PC-3 (cell line): ENCODE results near the gene STON1. TPM values are rescaled to one million over a fixed set of nuclear protein-coding genes. Genes with fewer than 3 reads are reported as not detected.

Experiments
- ATAC-seq: fragments of 200-7000 bp; cut with Tn5 transposase; 2 replicates; pipeline ENCODE4 v1.9.1; 2020; ENCODE audit warnings: mild to moderate bottlenecking, moderate library complexity
- BruUV-seq: library from RNA; stranded (reverse); fragments of 400-500 nt; replicated peaks from 2 replicates; lab custom pipeline; 2021; lab: Mats Ljungman, UMichigan
- CTCF ChIA-PET: fragments of 300-600 bp; sonication (Branson Sonifier 250); formaldehyde crosslinking; loops from one replicate; lab custom pipeline; 2022; ENCODE audit warnings: antibody characterized with exemption; lab: Charles Lee
- POLR2A ChIA-PET: fragments of 300-600 bp; sonication (Branson Sonifier 250); formaldehyde crosslinking; loops from one replicate; lab custom pipeline; 2022; ENCODE audit warnings: antibody characterized with exemption; ENCODE audit not compliant: unreplicated experiment; lab: Charles Lee
- DNase-seq: peaks from one replicate; pipeline ENCODE4 v3.0.0-alpha.2; 2015
- H2AFZ ChIP-seq: fragments of 300-600 bp; sonication (generic); 2 replicates; pipeline ENCODE4 v1.6.0; 2016; ENCODE audit warnings: antibody characterized with exemption, low read length
- H3F3A ChIP-seq: fragments of 300-600 bp; sonication (generic); one replicate; pipeline ENCODE4 v1.6.0; 2017; ENCODE audit warnings: antibody characterized with exemption, low read length, control low read depth, mild to moderate bottlenecking; ENCODE audit not compliant: unreplicated experiment
- H3K27ac ChIP-seq: fragments of 300-600 bp; sonication (generic); 2 replicates; pipeline ENCODE4 v1.5.1; 2016; ENCODE audit warnings: mild to moderate bottlenecking, low read length
- H3K27me3 ChIP-seq: fragments of 300-600 bp; sonication (generic); 2 replicates; pipeline ENCODE4 v1.6.1; 2016; ENCODE audit warnings: low read length, mixed read lengths
- H3K36me3 ChIP-seq: fragments of 300-600 bp; sonication (generic); 2 replicates; pipeline ENCODE4 v1.6.1; 2016; ENCODE audit warnings: low read depth, mixed run types, low read length, mixed read lengths
- H3K4me1 ChIP-seq: fragments of 300-600 bp; sonication (generic); 2 replicates; pipeline ENCODE4 v1.5.1; 2016; ENCODE audit warnings: low read length; ENCODE audit not compliant: insufficient read depth
- H3K4me2 ChIP-seq: fragments of 300-600 bp; sonication (generic); 2 replicates; pipeline ENCODE4 v1.6.0; 2016; ENCODE audit warnings: low read length
- H3K4me3 ChIP-seq: fragments of 300-600 bp; sonication (generic); 2 replicates; pipeline ENCODE4 v1.5.1; 2016; ENCODE audit warnings: mild to moderate bottlenecking, low read length, mixed read lengths
- H3K79me2 ChIP-seq: fragments of 300-600 bp; sonication (generic); 2 replicates; pipeline ENCODE4 v1.6.1; 2017; ENCODE audit warnings: low read length, mixed read lengths
- H3K9ac ChIP-seq: fragments of 300-600 bp; sonication (generic); 2 replicates; pipeline ENCODE4 v1.6.0; 2016; ENCODE audit warnings: mild to moderate bottlenecking, low read length
- H3K9me2 ChIP-seq: fragments of 300-600 bp; sonication (generic); replicated peaks from 2 replicates; pipeline ENCODE4 v1.6.1; 2016; ENCODE audit warnings: mixed run types, low read length, mixed read lengths
- H3K9me3 ChIP-seq: fragments of 300-600 bp; sonication (generic); 2 replicates; pipeline ENCODE4 v1.6.1; 2016; ENCODE audit warnings: low read length, mixed read lengths
- H4K20me1 ChIP-seq: fragments of 300-600 bp; sonication (generic); 2 replicates; pipeline ENCODE4 v1.6.1; 2016; ENCODE audit warnings: low read length, mixed read lengths
- CTCF ChIP-seq: fragments of 300-600 bp; sonication (generic); conservative IDR thresholded peaks from 2 replicates; pipeline ENCODE4 v1.5.1; 2017; ENCODE audit warnings: antibody characterized with exemption, low read depth, mild to moderate bottlenecking, low read length
- EZH2 ChIP-seq: fragments of 300-600 bp; sonication (generic); IDR thresholded peaks from one replicate; pipeline ENCODE4 v1.6.1; 2017; ENCODE audit warnings: antibody characterized with exemption, mild to moderate bottlenecking, low read length; ENCODE audit not compliant: unreplicated experiment
- EZH2phosphoT487 ChIP-seq: fragments of 300-600 bp; sonication (generic); IDR thresholded peaks from 2 replicates; pipeline ENCODE4 v1.6.1; 2018; ENCODE audit warnings: mild to moderate bottlenecking, antibody characterized with exemption, low read length, borderline replicate concordance
- intact Hi-C: fragments of 100-400 bp; cut with micrococcal nuclease; formaldehyde crosslinking; loops from 2 replicates; pipeline ENCODE4 v1.9.0; 2023
- total RNA-seq: library from RNA; depleted of rRNA; stranded (reverse); fragments of >200 nt; gene quantifications from 2 replicates; pipeline ENCODE4 v1.2.3, GENCODE V29; 2014

The STON1 gene
- total RNA-seq, 1 experiment from 2014 or later: 1.2 TPM

DNA sequence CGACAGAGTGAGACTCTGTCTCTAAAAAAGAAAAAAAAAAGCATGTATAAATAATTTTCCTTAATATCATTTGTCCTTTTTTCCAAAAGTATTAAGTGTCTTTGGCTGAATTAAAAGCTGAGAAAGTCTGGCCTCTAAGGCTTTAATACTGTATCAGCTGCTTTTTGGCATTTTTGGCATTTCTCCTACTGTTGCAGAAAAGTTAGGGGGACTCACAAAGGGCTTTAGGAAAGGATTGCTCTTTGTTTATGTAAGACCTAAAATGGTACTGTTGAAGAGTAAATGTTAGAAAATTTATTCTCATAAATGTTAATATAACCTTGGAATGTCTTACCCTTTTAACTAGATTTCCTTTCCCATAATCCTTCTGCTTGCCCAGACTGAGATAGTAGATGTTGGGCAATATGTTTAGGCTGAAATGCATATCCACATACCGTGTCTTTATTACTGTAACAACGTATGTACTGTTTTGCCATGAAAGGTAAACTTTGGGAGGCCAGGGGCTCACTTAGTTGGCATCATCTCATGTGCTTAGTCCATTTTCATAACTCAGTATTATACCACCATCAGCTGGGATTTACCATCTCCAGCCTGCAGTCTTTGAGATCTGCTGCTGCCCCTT is 18.0 kb upstream of the STON1 start:
- no peak for ATAC-seq
- H3K27ac ChIP-seq: no peak overlapping the region
- no peaks in the 10 kb centered on the region for H3K9me3 ChIP-seq
- peaks cover 25% of the 10 kb centered on the region for H3K4me1 ChIP-seq
- H3K9me2 ChIP-seq: no peaks in the 10 kb centered on the region
- peaks cover 12% of the 10 kb centered on the region; the same call in 1 of the 2 replicates for H3K36me3 ChIP-seq
- CTCF ChIA-PET: no interaction called here
- H3K4me2 ChIP-seq: no peak overlapping the region
- H3K27me3 ChIP-seq: no peaks in the 10 kb centered on the region
- POLR2A ChIA-PET: no interaction called here
- no peak overlapping the region for H3K4me3 ChIP-seq
- TF ChIP-seq CTCF: no peak
- TF ChIP-seq EZH2phosphoT487: no peak
- TF ChIP-seq EZH2: no peak
- H3F3A ChIP-seq: no peaks in the 10 kb centered on the region
- no peaks in the 10 kb centered on the region for H4K20me1 ChIP-seq
- H3K9ac ChIP-seq: no peak overlapping the region
- H3K79me2 ChIP-seq: no peaks in the 10 kb centered on the region
- H2AFZ ChIP-seq: no peak overlapping the region
- intact Hi-C loops: loop anchor here (2.0 kb wide), 1 partner anchor 19 kb away; the partner anchor contains the start of gene STON1
- no TSS peak for BruUV-seq
- DNase-seq: no peak

- H4K20me1 ChIP-seq: no peaks in the 10 kb centered on the region
- no peak overlapping the region for H3K9ac ChIP-seq
- no peak overlapping the region for H3K4me2 ChIP-seq
- H3K4me3 ChIP-seq: no peak overlapping the region
- intact Hi-C loops: no loop called here
- H3K9me3 ChIP-seq: no peaks in the 10 kb centered on the region
- CTCF ChIA-PET: no interaction called here
- no peaks in the 10 kb centered on the region for H3K79me2 ChIP-seq
- no peak for DNase-seq
- peaks cover 25% of the 10 kb centered on the region for H3K4me1 ChIP-seq
- no peak for ATAC-seq
- BruUV-seq: no TSS peak
- no peaks in the 10 kb centered on the region for H3K9me2 ChIP-seq
- H2AFZ ChIP-seq: no peak overlapping the region
- peaks cover 12% of the 10 kb centered on the region; the same call in 1 of the 2 replicates for H3K36me3 ChIP-seq
- no peaks in the 10 kb centered on the region for H3K27me3 ChIP-seq
- TF ChIP-seq EZH2 (no peak), CTCF (no peak), EZH2phosphoT487 (no peak)
- H3K27ac ChIP-seq: no peak overlapping the region
- POLR2A ChIA-PET: no interaction called here
- H3F3A ChIP-seq: no peaks in the 10 kb centered on the region
Measured at GRCh38 chr2:48512571-48512970, 17.4 kb upstream of the STON1 start.

DNA sequence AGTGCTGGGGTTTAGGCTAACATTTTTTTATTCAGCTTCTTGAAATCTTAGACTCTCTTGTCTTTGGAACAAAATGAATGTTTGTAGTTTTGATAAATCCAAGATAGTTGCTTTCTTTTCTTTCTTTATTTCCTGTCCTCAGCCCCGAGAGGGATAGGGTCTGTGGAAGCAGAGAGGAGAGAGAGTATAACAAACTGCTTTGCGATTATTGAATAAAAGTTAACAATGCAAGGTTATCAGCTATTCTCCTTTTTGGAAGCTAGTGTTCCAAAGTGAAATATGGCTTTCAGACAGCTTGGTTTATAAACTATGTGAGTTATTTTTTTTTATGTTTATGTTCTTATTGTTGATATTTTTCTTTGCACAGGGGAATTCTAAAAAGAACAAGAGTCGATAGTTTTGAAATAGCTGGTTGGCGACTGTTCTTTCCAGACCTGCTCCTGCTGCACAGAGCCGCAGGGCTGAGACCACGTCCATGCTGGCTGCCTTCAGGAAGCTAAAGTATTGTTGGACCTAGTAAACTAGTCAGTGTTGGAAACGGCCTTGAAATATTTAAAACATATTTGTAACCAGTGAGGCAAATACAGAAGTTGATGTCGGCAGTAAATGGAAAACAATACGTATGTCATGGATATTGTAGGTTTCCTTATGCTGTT is 15.5 kb upstream of the STON1 start:
- TF ChIP-seq CTCF (no peak), EZH2 (no peak), EZH2phosphoT487 (no peak)
- peaks cover 13% of the 10 kb centered on the region for H3K4me1 ChIP-seq
- peaks cover 7% of the 10 kb centered on the region; the same call in 1 of the 2 replicates for H3K36me3 ChIP-seq
- H3K4me2 ChIP-seq: no peak overlapping the region
- no peaks in the 10 kb centered on the region for H3K79me2 ChIP-seq
- H3K4me3 ChIP-seq: no peak overlapping the region
- no peak for DNase-seq
- no peaks in the 10 kb centered on the region for H4K20me1 ChIP-seq
- no peaks in the 10 kb centered on the region for H3K9me3 ChIP-seq
- no peaks in the 10 kb centered on the region for H3F3A ChIP-seq
- no peak overlapping the region for H2AFZ ChIP-seq
- H3K9ac ChIP-seq: no peak overlapping the region
- ChIA-PET CTCF (interaction anchor here (0.6 kb wide), 1 partner anchor 44 kb away, joined by 5 read pairs; no protein-coding TSS in a partner anchor), POLR2A (no interaction called here)
- H3K27me3 ChIP-seq: no peaks in the 10 kb centered on the region
- no TSS peak for BruUV-seq
- H3K27ac ChIP-seq: no peak overlapping the region
- ATAC-seq: no peak
- H3K9me2 ChIP-seq: no peaks in the 10 kb centered on the region
- intact Hi-C loops: no loop called here
